H9 (cell line): ENCODE measurements around the gene OTOF. TPM values are rescaled to one million over a fixed set of nuclear protein-coding genes. Genes with fewer than 3 reads are reported as not detected.

Experiments
- DNase-seq: peaks from one replicate; pipeline ENCODE4 v3.0.0-alpha.2; 2017
- H2AFZ ChIP-seq: one replicate; pipeline ENCODE4 v1.6.1; 2013; ENCODE audit warnings: mild to moderate bottlenecking, low read length, control low read depth, moderate library complexity
- H2AK5ac ChIP-seq: 2 replicates; pipeline ENCODE4 v1.6.1; 2013; ENCODE audit warnings: low read length, control low read depth, mixed read lengths; ENCODE audit not compliant: insufficient read length
- H2BK120ac ChIP-seq: one replicate; pipeline ENCODE4 v1.6.1; 2013; ENCODE audit warnings: low read depth, mild to moderate bottlenecking, low read length, control low read depth, inconsistent platforms; ENCODE audit not compliant: poor library complexity, severe bottlenecking
- H2BK12ac ChIP-seq: 2 replicates; pipeline ENCODE4 v1.6.1; 2013; ENCODE audit warnings: low read length, control low read depth, mixed read lengths, low read depth; ENCODE audit not compliant: insufficient read length
- H2BK15ac ChIP-seq: 2 replicates; pipeline ENCODE4 v1.6.1; 2013; ENCODE audit warnings: low read depth, low read length, control low read depth
- H2BK20ac ChIP-seq: one replicate; pipeline ENCODE4 v1.6.1; 2013; ENCODE audit warnings: low read depth, mild to moderate bottlenecking, low read length, control low read depth, inconsistent platforms; ENCODE audit not compliant: poor library complexity, severe bottlenecking
- H2BK5ac ChIP-seq: 2 replicates; pipeline ENCODE4 v1.6.1; 2013; ENCODE audit warnings: low read length, control low read depth, mixed read lengths; ENCODE audit not compliant: insufficient read length
- H3K14ac ChIP-seq: 2 replicates; pipeline ENCODE4 v1.6.1; 2013; ENCODE audit warnings: low read length, control low read depth; ENCODE audit not compliant: insufficient read depth
- H3K18ac ChIP-seq: 2 replicates; pipeline ENCODE4 v1.6.1; 2013; ENCODE audit warnings: low read depth, mild to moderate bottlenecking, mixed read lengths, low read length, control low read depth; ENCODE audit not compliant: insufficient read length
- H3K23ac ChIP-seq: 2 replicates; pipeline ENCODE4 v1.6.1; 2013; ENCODE audit warnings: low read length, control low read depth, mixed read lengths, low read depth; ENCODE audit not compliant: insufficient read length
- H3K23me2 ChIP-seq: 2 replicates; pipeline ENCODE4 v1.6.1; 2013; ENCODE audit warnings: low read depth, mild to moderate bottlenecking, mixed read lengths, low read length, control low read depth; ENCODE audit not compliant: insufficient read length, poor library complexity, severe bottlenecking
- H3K27ac ChIP-seq: 2 replicates; pipeline ENCODE4 v1.5.1; 2013; ENCODE audit warnings: low read length, control low read depth, mixed read lengths, low read depth; ENCODE audit not compliant: insufficient read length
- H3K27me3 ChIP-seq: 2 replicates; pipeline ENCODE4 v1.6.1; 2013; ENCODE audit warnings: low read length, control low read depth, inconsistent platforms; ENCODE audit not compliant: insufficient read depth
- H3K4ac ChIP-seq: 2 replicates; pipeline ENCODE4 v1.6.1; 2013; ENCODE audit warnings: low read depth, mild to moderate bottlenecking, control low read depth, inconsistent platforms, low read length, moderate library complexity
- H3K4me1 ChIP-seq: 2 replicates; pipeline ENCODE4 v1.6.1; 2013; ENCODE audit warnings: low read length, control low read depth, inconsistent platforms; ENCODE audit not compliant: insufficient read depth
- H3K4me2 ChIP-seq: 2 replicates; pipeline ENCODE4 v1.6.1; 2013; ENCODE audit warnings: low read length, control low read depth, mixed read lengths; ENCODE audit not compliant: insufficient read length, insufficient read depth
- H3K56ac ChIP-seq: 2 replicates; pipeline ENCODE4 v1.6.1; 2013; ENCODE audit warnings: low read depth, mild to moderate bottlenecking, mixed read lengths, low read length, control low read depth; ENCODE audit not compliant: insufficient read length
- H3K79me1 ChIP-seq: 2 replicates; pipeline ENCODE4 v1.6.1; 2013; ENCODE audit warnings: low read depth, mild to moderate bottlenecking, moderate library complexity, low read length, control low read depth, inconsistent platforms; ENCODE audit not compliant: insufficient read depth, poor library complexity, severe bottlenecking
- H3K79me2 ChIP-seq: 2 replicates; pipeline ENCODE4 v1.6.1; 2013; ENCODE audit warnings: low read length, control low read depth, inconsistent platforms; ENCODE audit not compliant: insufficient read depth
- H3K9ac ChIP-seq: 2 replicates; pipeline ENCODE4 v1.6.1; 2013; ENCODE audit warnings: low read length, control low read depth, mixed read lengths; ENCODE audit not compliant: insufficient read length; ENCODE audit errors: extremely low read depth
- H3K9me3 ChIP-seq: one replicate; pipeline ENCODE4 v1.6.1; 2013; ENCODE audit warnings: low read depth, low read length, inconsistent platforms; ENCODE audit not compliant: control insufficient read depth
- H3T11ph ChIP-seq: one replicate; pipeline ENCODE4 v1.6.1; 2013; ENCODE audit warnings: mild to moderate bottlenecking, low read length, control low read depth, inconsistent platforms
- H4K20me1 ChIP-seq: one replicate; pipeline ENCODE4 v1.6.1; 2013; ENCODE audit not compliant: control insufficient read depth, insufficient read length, insufficient read depth
- H4K5ac ChIP-seq: 2 replicates; pipeline ENCODE4 v1.6.1; 2013; ENCODE audit warnings: low read depth, mild to moderate bottlenecking, mixed read lengths, low read length, control low read depth; ENCODE audit not compliant: insufficient read length
- H4K8ac ChIP-seq: replicated peaks from 2 replicates; pipeline ENCODE4 v1.6.1; 2013; ENCODE audit warnings: low read length, control low read depth, mixed read lengths, low read depth; ENCODE audit not compliant: insufficient read length
- H4K91ac ChIP-seq: 2 replicates; pipeline ENCODE4 v1.6.1; 2013; ENCODE audit warnings: low read depth, mild to moderate bottlenecking, moderate library complexity, mixed read lengths, low read length, control low read depth; ENCODE audit not compliant: insufficient read length
- H3K27ac Mint-ChIP-seq, 3 experiments: 2 replicates in 2 of 3; 3 replicates in 1 of 3; pipeline ENCODE4 v1.8.0; 2020 to 2021; ENCODE audit warnings: mixed read lengths in 3 of 3, mild to moderate bottlenecking in 1 of 3, moderate library complexity in 1 of 3
- H3K27me3 Mint-ChIP-seq: 2 replicates; pipeline ENCODE4 v1.8.0; 2021; ENCODE audit warnings: low read depth, mild to moderate bottlenecking, moderate library complexity, mixed read lengths
- H3K36me3 Mint-ChIP-seq, 3 experiments: 2 replicates in 2 of 3; 3 replicates in 1 of 3; pipeline ENCODE4 v1.8.0; 2020 to 2021; ENCODE audit warnings: low read depth in 3 of 3, mixed read lengths in 3 of 3; ENCODE audit not compliant: insufficient read depth in 1 of 3
- H3K4me1 Mint-ChIP-seq, 2 experiments: 2 replicates each; pipeline ENCODE4 v1.8.0; 2020; ENCODE audit warnings: mixed read lengths in 2 of 2
- H3K4me3 Mint-ChIP-seq, 2 experiments: 2 replicates in 1 of 2; 3 replicates in 1 of 2; pipeline ENCODE4 v1.8.0; 2020 to 2021; ENCODE audit warnings: mild to moderate bottlenecking in 2 of 2, mixed read lengths in 2 of 2, moderate library complexity in 1 of 2
- H3K9me3 Mint-ChIP-seq, 2 experiments: 2 replicates in 1 of 2; 3 replicates in 1 of 2; pipeline ENCODE4 v1.8.0; 2020; ENCODE audit warnings: mild to moderate bottlenecking in 2 of 2, mixed read lengths in 2 of 2, moderate library complexity in 1 of 2
- CTCF ChIP-seq: fragments of 200-600 bp; sonication (generic); conservative IDR thresholded peaks from 3 replicates; pipeline ENCODE4 v1.8.0; 2021; ENCODE audit warnings: antibody characterized with exemption, mild to moderate bottlenecking
- WGBS: extraction: QIAGEN DNeasy Blood & Tissue Kit; methylation state at CpG from one replicate; pipeline ENCODE4 v1.1.7; 2013; ENCODE audit warnings: missing lambda C conversion rate, low lambda C conversion rate, mixed read lengths; ENCODE audit not compliant: insufficient read length; ENCODE audit errors: extremely low coverage; 5-methylcytosine and 5-hydroxymethylcytosine counted together
- total RNA-seq: library from RNA; stranded (reverse); gene quantifications from 2 replicates; pipeline ENCODE4 v1.2.1, GENCODE V29; 2021

OTOF gene
- total RNA-seq, 1 experiment from 2014 or later: 0.35 TPM

- H2AFZ ChIP-seq: no peak overlapping the region
- Mint-ChIP-seq H3K4me1 (peaks cover 8 to 12% of the 10 kb centered on the region in 2 experiments; a peak in 3 of 4 replicates), H3K4me3 (no peak overlapping the region), H3K27me3 (0 out of 2 replicates have a peak, but pooled peaks cover 2% of the 10 kb centered on the region), H3K9me3 (peaks cover 4 to 7% of the 10 kb centered on the region in 2 experiments; a peak in 2 of 5 replicates), H3K36me3 (no peaks in the 10 kb centered on the region), H3K27ac (no peak overlapping the region)
- no peak overlapping the region for H3K18ac ChIP-seq
- H4K8ac ChIP-seq: no peak overlapping the region
- no peaks in the 10 kb centered on the region for H3K4me1 ChIP-seq
- no peak overlapping the region for H3K23ac ChIP-seq
- peak; percentile 56 for TF ChIP-seq CTCF
- H3K27ac ChIP-seq: no peak overlapping the region
- no peaks in the 10 kb centered on the region for H3K79me2 ChIP-seq
- no peak overlapping the region for H2BK120ac ChIP-seq
- no peak overlapping the region for H3K14ac ChIP-seq
- H3K9me3 ChIP-seq: no peaks in the 10 kb centered on the region
- no peak overlapping the region for H3K4ac ChIP-seq
- H2BK5ac ChIP-seq: no peak overlapping the region
- DNase-seq: no peak
- H4K20me1 ChIP-seq: no peaks in the 10 kb centered on the region
- H2AK5ac ChIP-seq: no peak overlapping the region
- WGBS: no CpG with 5 or more reads among the region's 2 CpGs
- no peak overlapping the region for H2BK15ac ChIP-seq
- no peaks in the 10 kb centered on the region for H3K79me1 ChIP-seq
- H3K23me2 ChIP-seq: no peaks in the 10 kb centered on the region
- H3T11ph ChIP-seq: no peak overlapping the region
- H4K91ac ChIP-seq: no peak overlapping the region
- no peak overlapping the region for H3K9ac ChIP-seq
- H3K4me2 ChIP-seq: no peak overlapping the region
- no peak overlapping the region for H4K5ac ChIP-seq
- H2BK12ac ChIP-seq: no peak overlapping the region
- no peak overlapping the region for H2BK20ac ChIP-seq
- H3K27me3 ChIP-seq: no peaks in the 10 kb centered on the region
- H3K56ac ChIP-seq: no peak overlapping the region
Measured at GRCh38 chr2:26471289-26471688, 6.6 kb downstream of the OTOF start.
